ENCODE results near the gene KLF17. TPM values are rescaled to one million over a fixed set of nuclear protein-coding genes. Genes with fewer than 3 reads are reported as not detected.

KLF17 gene
- polyA plus RNA-seq, 12 donors = 0.05 to 0.43 (median 0.17) TPM; not detected in 3

DNA sequence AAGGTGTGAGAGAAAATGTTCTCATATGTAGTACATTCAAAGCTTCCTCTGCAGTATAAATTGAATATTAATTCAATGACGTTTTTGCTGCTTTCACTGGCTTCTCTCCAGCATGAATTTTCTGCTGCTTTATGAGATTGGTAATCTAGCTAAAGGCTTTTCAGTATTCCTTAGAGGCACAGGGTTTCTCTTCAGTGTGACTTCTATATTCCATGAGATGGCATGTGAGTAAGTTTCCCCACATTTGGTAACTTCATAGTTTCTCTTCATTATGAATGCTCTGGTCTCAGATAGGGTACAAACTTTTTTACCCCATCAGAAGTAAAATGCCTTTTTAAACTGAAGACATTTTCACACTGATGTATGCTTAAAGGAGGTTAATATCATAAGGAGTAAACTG lies 33.2 kb downstream of the KLF17 start:
- no peak for DNase-seq

DNA sequence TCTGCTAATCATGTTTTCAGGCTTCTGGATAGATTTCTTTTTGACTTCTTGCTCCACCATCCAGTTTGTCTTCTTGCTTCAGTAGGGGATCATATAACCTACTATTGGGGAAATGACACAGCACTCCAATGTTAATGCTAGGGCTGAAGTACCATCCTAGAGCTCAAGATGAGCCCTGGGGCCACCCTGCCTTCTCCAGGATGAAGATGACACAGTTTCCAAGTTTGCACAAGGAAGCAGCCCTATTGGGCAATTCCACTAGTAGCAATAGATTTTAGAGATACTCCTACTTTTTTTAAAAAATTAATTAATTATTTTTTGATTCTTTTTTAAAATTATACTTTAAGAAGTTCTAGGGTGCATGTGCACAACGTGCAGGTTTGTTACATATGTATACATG lies 34.1 kb downstream of the KLF17 start:
- no peak for DNase-seq

DNA sequence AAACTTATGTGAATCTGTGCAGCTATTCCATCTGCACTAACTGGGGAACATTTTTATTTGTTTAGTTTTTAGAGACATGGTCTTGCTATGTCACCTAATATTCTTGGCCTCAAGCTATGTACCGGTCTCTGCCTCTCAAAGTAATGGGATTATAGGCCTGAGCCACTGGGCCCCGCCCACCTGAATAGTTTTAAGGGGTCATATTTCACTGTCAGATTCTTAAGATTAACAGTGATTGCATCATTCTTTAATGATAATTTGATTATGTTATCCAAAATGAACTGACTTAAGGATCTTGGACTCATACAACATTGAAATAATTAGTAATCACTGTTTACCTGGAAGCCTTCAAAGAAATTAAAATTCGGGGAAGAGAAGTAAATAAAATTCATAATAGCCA lies 35.4 kb downstream of the KLF17 start:
- DNase-seq = no peak

DNA sequence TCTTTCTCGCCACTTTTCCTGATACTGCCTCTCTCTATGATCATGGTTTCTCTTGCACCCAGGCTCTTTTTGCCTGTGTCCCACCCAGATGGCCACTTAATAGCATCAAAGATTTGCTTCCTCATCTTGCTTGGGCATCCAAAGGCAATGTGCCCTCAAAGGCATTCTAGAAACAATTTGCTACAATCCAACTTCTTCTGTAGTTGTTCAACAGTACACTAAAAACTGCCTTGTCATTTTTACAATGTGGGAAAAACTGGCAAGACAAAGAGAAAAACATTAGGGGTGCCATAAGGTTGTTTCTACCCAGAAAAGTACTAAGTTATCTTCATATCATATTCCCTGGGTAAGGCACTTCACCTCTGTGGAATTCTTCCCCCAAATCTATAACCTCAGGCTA lies 39.3 kb downstream of the KLF17 start:
- DNase-seq = no peak

DNA sequence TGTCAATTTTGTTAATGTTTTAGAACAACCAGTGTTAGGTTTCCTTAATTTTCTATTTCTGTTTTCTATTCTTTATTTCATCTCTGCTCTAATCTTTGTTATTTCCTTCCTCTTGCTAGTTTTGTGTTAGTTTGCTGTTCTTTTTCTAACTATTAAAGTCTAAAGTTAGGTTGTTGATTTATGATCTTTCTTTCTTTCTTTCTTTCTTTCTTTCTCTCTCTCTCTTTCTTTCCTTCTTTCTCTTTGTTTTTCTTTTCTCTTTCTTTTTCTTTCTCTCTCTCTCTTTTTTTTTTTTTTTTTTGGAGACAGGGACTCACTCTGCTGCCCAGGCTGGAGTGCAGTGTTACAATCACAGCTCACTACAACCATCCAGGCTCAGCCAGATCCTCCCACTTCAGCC lies 40.2 kb downstream of the KLF17 start:
- DNase-seq = no peak

DNA sequence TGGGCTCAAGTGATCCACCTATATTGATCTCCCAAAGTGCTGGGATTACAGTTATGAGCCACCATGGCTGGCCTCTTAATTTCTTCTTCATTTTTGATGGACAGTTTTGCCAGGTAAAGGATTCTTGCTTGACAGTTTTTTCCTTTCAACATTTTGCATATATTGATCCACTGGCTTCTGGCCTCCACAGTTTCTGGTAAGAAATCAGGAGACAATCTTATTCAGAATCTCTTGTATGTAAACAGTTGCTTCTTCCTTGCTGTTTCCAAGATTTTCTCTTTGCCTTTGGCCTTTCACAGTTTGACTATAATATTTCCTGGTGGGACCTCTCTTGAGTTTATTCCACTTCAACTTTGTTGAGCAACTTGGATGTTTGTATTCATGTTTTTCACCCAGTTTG lies 42.9 kb downstream of the KLF17 start:
- DNase-seq = no peak

DNA sequence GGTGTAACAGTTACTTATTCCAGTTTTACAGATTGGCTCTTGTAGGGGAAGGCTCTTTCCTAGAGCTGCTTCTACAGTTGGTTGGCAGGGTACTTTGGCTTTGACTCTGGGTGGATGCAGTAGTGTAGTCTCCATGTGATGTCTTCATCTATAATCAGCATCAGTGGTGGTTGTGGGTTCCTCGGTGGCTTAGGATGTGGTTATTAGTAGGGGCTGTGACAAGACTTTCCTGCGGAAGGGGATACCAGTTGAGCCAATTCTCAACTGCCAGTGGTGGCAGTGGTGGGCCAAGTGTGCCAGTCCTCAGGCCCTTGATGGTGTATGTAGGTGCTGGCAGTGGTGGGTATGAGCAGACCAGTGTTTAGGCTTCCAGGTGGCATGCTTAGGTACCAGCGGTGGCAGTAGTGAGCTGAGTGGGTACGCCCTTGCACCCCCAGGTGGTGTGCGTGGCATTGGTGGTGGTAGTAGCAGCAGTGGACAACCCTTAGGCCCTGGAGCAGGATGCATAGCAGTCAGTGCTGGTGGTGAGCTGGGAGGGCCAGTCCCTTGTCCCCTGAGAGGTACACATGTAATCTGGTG lies 50.0 kb downstream of the KLF17 start:
- no peak for DNase-seq

DNA sequence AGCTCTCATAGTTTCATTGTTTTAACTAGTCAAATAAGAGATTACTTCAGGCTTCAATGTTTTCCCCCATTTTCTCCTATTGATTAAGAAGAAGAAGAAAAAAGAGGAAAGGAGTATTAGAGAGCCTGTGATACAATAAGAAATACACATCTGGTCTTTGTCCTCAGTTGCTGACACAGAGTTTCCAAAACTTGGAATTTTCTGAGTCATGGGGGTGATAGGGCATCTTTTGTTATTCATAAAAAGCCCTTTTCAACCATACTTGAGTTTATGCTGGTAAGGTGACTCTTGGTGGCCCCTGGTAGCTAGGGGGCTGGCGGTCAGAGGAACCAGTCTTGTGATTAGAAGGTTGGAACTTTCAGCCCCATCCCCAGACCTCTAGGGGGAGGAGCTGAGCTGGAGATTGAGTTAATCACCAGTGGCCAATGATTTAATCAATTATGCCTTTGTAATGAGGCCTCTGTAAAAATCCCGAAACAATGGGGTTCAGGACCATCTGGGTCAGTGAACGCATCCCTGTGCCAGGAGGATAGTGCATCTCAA lies 51.7 kb downstream of the KLF17 start:
- no peak for DNase-seq

DNA sequence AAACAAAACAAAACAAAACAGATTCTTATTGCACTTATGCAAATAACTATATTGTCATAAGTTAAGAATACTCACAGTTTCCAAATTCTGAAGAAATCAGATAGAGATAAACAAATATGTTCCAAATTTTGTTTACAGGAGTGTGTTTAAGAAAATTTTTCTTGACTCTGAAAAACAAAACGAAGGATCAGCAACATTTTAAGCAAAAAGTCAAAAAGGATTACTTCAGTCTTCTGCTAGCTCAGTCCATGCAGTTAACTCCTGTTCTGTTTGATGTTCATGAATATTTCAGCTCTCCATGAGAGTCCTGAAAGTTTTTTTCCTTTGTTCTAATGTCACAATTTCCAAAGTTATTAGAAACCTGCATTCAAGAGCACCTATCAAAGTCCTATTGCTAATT lies 56.0 kb downstream of the KLF17 start:
- DNase-seq = no peak

Other genes starting within 250 kb of the KLF17 start
- 1 to 10 TPM in 5 of 12 donors, under 1 TPM in 5, not detected in 2; 0.54 to 5.7 (median 1.2) TPM for gene ARTN, start 185.0 kb upstream of the KLF17 start, polyA plus RNA-seq (ENCODE audit: insufficient read length in 12 of 12)
- gene IPO13, start 171.9 kb upstream of the KLF17 start, polyA plus RNA-seq (ENCODE audit: insufficient read length in 12 of 12) = 10 to 100 TPM in 11 of 12 donors, not detected in 1; 18.8 to 54.5 (median 25.7) TPM
- gene DPH2, start 148.8 kb upstream of the KLF17 start, polyA plus RNA-seq (ENCODE audit: insufficient read length in 12 of 12) = 10 to 100 TPM in 11 of 12 donors, not detected in 1; 13.4 to 27.2 (median 17.5) TPM
- gene ATP6V0B, start 143.9 kb upstream of the KLF17 start, polyA plus RNA-seq (ENCODE audit: insufficient read length in 12 of 12) = 100 to 1,000 TPM in 1 of 12 donors, 10 to 100 TPM in 10, not detected in 1; 33.9 to 111 (median 42.6) TPM
- gene B4GALT2, start 139.6 kb upstream of the KLF17 start, polyA plus RNA-seq (ENCODE audit: insufficient read length in 12 of 12) = 10 to 100 TPM in 11 of 12 donors, not detected in 1; 33.0 to 60.0 (median 39.6) TPM
- 1 to 10 TPM in 5 of 12 donors, under 1 TPM in 5, not detected in 2; 0.67 to 4.2 (median 1.0) TPM for gene CCDC24, start 127.2 kb upstream of the KLF17 start, polyA plus RNA-seq (ENCODE audit: insufficient read length in 12 of 12)
- gene SLC6A9, start 87.4 kb upstream of the KLF17 start, polyA plus RNA-seq (ENCODE audit: insufficient read length in 12 of 12) = 10 to 100 TPM in 1 of 12 donors, 1 to 10 TPM in 10, not detected in 1; 2.5 to 11.3 (median 3.5) TPM
- not detected for gene KLF18, start 22.8 kb downstream of the KLF17 start, polyA plus RNA-seq (ENCODE audit: insufficient read length in 12 of 12)
- gene DMAP1, start 94.7 kb downstream of the KLF17 start, polyA plus RNA-seq (ENCODE audit: insufficient read length in 12 of 12) = 10 to 100 TPM in 11 of 12 donors, not detected in 1; 27.7 to 50.8 (median 36.8) TPM
- 10 to 100 TPM in 11 of 12 donors, not detected in 1; 36.6 to 76.7 (median 44.9) TPM for gene ERI3, start 236.4 kb downstream of the KLF17 start, polyA plus RNA-seq (ENCODE audit: insufficient read length in 12 of 12)

Measured in muscle of arm (tissue), 12 donors.